ENCODE measurements around the gene TSC2.
"Not testable (repeated sequence)": the region's sequence is repeated elsewhere in the genome, so short reads cannot be mapped to it uniquely, and the experiment has no call there.

TSC2 gene

GRCh38 chr16:2086812-2087747 lies 39.3 kb downstream of the TSC2 start:
- DNase-seq (ENCODE audit: low spot score), result no peak

DNA sequence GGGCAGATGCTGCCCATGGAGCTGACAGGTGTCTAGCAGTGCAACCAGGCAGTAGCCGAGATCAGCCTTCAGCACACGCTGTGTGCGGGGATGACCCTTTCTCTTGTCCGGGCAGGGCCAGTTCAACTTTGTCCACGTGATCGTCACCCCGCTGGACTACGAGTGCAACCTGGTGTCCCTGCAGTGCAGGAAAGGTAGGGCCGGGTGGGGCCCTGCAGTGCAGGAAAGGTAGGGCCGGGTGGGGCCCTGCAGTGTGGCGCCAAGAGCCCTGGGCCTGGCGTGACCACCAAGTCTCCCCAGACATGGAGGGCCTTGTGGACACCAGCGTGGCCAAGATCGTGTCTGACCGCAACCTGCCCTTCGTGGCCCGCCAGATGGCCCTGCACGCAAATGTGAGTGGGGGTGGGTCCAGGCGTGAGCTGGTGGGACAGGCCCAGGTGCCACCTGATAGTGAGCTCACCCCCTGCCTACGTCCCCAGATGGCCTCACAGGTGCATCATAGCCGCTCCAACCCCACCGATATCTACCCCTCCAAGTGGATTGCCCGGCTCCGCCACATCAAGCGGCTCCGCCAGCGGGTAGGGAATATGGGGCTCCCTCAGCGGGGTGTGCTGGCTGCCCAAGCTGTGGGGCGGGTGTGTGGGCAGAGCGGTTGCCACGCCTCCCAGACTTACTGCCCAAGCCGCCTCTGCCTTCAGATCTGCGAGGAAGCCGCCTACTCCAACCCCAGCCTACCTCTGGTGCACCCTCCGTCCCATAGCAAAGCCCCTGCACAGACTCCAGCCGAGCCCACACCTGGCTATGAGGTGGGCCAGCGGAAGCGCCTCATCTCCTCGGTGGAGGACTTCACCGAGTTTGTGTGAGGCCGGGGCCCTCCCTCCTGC lies 40.2 kb downstream of the TSC2 start:
- no peak for DNase-seq (ENCODE audit: low spot score)

DNA sequence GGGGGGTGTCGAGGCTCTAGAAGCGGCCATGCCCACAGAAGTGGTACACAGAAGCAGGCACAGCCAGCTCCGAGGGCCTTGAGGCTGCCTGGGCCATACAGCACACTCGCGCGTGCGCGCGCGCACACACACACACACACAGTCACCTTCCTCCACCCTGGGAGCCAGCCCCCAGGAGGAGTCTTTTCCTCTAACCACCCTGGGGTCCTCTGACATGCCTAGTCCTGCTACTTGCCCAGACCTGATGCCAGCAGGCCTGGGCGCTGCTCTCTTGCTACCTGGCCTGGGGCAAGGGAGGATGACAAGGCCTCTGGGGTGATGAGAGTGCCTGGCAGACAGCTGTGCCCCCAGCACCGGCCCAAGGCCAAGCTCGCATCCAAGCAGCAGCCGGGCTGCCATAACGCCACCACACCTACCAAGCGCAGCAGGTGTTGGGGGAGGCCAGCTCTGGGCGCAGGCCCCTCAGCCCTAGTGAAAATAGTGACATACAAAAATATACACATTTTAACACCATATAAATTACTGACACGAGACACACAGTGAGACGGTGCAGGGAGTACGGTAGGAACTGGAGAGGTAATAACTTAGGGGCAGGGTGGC lies 41.1 kb downstream of the TSC2 start:
- no peak for DNase-seq (ENCODE audit: low spot score)

DNA sequence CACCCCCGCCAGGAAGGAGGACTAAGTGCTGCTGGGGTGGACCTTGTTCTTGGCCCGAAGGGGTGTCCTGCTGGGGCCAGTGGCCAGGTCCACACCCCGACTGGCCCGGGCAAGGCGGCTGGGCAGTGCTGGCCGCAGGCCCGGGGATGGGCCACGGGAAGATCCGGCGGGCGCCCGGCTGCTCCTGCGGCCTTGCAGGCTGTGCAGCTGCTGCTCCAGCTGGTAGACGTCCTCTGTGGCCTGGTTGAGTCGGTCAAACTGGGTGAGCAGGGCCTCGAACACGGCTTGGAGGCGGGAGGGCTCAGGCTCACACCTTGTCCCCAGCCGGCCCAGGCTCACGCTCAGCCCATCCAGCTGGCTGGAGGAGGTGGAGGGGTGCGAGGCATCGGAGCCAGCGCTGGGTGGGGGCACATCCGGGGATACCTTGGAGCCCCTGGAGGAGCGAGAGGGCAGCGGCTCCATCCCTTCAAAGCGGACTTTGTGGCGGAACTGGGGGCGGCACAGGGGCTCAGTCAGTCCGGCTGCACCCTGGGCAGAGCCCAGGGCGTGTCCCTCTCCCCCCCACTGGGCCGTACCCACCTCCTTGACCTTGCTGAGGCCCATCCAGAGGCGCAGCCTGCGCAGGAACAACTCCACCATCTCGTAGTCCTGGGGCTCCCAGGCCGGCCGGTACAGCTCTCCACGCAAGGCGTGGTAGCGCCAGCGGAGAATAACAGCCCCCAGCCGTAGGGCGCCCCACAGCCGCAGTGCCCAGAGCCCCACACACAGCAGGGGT lies 42.1 kb downstream of the TSC2 start:
- DNase-seq (ENCODE audit: low spot score), result no peak

- no peak for DNase-seq (ENCODE audit: low spot score)
Measured at GRCh38 chr16:2090481-2090776, 42.6 kb downstream of the TSC2 start.

DNA sequence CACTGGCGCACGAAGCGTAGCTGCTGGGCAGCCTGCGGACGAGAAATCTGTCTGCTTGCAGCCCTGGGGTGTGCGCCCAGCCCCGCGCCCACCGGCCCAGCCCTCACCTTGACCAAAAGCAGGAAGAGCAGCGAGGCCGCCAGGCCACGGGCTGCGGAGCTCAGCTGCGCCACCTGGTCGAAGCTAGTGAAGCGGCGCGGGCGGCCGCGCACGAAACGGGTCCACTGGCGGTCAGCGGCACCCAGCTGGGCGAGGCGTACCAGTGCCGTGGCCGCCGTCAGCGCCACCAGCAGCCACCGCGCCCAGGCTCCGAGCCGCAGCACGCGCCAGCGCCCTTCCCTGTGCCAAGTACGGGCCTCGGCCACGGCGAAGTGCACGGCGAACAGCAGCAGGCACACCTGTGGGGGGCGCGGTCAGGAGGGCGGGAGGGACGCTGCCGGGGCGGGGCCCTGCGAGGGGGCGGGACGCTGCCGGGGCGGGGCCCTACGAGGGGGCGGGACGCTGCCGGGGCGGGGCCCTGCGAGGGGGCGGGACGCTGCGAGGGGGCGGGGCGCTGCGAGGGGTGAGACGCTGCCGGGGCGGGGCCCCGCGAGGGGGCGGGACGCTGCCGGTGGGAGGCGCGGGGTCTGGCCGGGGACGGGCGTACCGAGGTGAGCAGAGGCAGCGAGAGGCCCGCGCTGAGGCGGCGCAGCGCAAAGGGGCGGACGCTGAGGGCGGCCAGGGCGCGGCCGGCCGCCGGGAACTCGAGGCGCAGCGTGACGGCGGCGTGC lies 43.2 kb downstream of the TSC2 start:
- DNase-seq (ENCODE audit: low spot score), result peak; percentile 78

- peak; percentile 11 for DNase-seq (ENCODE audit: low spot score)
Measured at GRCh38 chr16:2091547-2092255, 43.9 kb downstream of the TSC2 start.

GRCh38 chr16:2092256-2092620 lies 44.5 kb downstream of the TSC2 start:
- DNase-seq (ENCODE audit: low spot score), result peak; percentile 9

DNA sequence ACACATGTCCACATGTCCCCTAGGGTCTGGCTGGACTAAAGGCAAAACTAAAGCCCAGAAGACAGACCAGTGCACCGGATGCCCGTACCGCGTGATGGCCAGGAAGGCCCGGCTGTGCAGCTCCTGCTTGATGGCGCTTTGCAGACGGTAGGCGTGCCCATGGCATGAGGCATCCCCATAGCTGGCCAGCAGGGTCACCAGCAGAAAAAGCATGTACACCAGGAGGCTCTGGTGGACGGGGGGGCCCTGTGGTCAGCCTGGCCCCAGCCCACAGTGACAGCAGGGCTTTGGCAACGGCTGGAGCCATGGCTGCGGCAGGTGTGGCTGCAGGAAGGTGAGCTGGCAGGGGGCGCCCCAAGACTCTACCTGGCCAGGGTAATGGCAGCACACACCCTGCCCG lies 45.1 kb downstream of the TSC2 start:
- no peak for DNase-seq (ENCODE audit: low spot score)

DNA sequence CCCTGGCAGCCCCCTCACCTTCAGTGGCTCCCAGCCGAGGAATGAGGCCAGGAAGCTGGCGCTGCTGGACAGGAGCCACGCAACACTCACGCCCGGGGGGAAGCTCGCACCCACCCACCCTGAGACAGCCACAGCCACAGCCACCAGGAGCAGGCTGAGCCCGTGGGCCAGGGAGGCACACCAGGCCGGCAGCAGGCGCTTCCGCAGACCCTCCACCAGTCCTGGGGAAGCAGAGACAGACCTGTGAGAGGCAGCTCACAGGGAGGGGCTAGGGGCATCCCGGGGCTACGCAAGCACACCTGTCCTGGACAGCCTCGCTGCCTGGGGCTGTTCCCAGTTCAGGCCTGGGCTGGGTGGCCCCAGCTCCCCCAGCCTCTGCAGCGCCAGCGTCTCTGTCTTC lies 46.0 kb downstream of the TSC2 start:
- no peak for DNase-seq (ENCODE audit: low spot score)

GRCh38 chr16:2095315-2095853 lies 47.6 kb downstream of the TSC2 start:
- DNase-seq (ENCODE audit: low spot score), result no peak

DNA sequence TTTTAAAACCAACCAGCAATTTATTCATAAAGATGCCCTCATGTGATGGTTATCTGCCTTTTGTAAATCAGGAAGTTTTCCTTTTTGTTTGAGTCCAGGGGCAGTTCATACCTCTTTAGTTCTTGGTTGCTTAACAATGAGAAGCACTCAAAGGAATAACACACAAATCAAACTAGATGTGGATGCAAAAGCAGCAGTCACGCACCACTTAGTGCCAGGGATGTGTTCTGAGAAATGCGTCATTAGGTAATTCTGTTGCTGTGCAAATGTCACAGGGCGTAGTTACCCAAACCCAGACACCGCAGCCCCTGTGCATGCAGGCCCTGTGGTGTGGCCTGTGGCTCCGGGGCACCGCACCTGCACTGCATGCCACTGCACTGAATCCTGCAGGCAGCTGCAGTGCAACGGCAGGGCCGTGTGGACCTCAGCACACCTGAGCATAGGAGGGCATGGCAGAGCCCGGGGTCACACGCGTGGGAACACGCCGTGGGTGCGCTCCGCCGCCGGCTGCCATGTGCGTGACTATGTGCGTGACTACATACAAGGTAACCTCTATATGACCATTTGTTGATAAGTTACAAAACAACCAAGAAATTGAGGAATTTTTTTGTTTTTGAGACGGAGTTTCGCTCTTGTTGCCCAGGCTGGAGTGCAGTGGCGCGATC lies 48.3 kb downstream of the TSC2 start:
- DNase-seq (ENCODE audit: low spot score), result peak; percentile 3

DNA sequence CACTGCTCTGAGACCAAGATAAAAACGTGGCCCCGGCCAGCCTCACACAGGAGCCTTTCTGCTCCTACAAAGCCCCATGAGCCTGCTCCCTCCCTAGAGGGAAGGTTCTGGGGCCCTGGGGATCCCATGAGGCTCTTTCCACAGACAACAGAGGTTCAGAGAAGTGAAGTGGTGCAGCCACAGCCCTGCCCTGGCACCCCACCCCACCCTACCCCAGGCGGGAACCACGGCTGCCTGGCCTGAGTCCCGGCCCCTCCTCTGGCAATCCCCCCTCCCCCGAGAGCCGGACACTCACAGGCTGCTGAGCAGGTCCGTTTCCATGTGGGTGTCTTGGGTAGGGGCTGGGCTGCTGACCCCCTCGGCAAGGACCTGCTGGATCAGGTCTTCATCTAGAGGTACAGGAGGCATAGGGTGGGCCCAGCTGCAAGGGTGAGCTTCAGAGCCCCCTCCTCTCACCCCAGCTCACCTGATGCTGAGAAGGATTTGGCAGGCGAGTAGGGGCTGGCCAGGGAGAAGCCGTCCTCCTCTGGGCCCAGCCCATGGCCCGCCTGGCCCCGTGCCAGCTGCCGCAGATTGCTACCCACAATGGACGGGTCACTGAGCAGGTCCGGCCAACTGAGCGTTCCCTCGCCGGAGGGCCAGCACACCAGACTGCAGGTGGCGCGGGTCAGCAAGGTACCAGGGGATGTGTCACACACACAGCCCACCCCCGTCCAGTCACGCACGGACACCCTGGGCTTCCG lies 49.2 kb downstream of the TSC2 start:
- peak; percentile 11 for DNase-seq (ENCODE audit: low spot score)

DNA sequence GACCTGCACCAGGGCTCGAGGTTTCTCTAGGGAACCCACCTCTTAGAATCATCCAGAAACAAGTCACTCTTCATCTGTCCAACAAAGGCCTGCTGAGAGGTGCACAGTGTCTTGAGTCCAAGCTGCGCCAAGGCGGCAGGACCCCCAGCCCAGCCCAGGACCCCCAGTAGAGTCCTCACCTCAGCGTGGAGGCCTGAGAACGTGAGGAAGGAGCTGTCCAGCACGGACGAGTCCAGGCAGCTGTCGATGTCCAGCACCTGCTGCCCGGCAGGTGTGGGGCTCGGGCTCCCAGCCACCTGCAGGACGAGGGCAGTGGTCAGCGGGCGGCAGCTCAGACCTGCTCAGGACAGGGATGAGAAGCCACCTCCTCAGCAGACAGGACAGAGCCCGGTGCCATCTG lies 49.9 kb downstream of the TSC2 start:
- not testable (repeated sequence) for DNase-seq (ENCODE audit: low spot score)

GRCh38 chr16:2101581-2101980 lies 53.8 kb downstream of the TSC2 start:
- DNase-seq (ENCODE audit: low spot score), result not testable (repeated sequence)

GRCh38 chr16:2102471-2102870 lies 54.7 kb downstream of the TSC2 start:
- DNase-seq (ENCODE audit: low spot score), result no peak

DNA sequence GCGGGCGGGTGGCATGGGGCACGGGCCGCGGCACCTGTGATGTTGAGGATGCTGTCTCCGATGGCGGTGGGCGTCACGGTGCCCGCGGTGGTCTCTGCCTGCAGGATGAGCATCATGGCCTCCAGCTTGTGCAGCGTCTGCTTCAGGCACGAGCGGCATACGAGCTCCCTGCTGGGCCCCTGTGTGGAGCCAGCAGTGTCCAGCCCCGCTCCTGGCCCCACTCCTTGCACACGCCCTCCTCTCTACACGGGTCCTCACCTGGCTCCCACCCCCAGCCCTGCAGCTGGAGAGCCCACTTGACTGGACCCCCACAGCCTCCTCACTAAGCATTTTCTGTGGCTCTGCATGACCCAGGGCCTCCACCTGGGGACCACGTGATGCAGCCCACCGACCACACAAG lies 56.7 kb downstream of the TSC2 start:
- DNase-seq (ENCODE audit: low spot score), result not testable (repeated sequence)

GRCh38 chr16:2105291-2105690 lies 57.5 kb downstream of the TSC2 start:
- not testable (repeated sequence) for DNase-seq (ENCODE audit: low spot score)

GRCh38 chr16:2105769-2106168 lies 58.0 kb downstream of the TSC2 start:
- DNase-seq (ENCODE audit: low spot score), result not testable (repeated sequence)

All from GM03348 (cell line).